Uterus (tissue), 4 donors: ENCODE data around the gene TAT. TPM values are rescaled to one million over a fixed set of nuclear protein-coding genes. Genes with fewer than 3 reads are reported as not detected.

ENCODE experiments used
- DNase-seq, 2 donors: peaks; one replicate each; pipeline ENCODE4 v3.0.0-alpha.2; 2019 to 2020
- H3K27ac ChIP-seq, 2 donors: fragments of 200-600 bp; sonication (generic); 1 replicate in 1 of 2; 2 replicates in 1 of 2; pipeline ENCODE4 v1.5.1; 2016 to 2018
- H3K27me3 ChIP-seq, 2 donors: fragments of 200-600 bp; sonication (generic); one replicate each; pipeline ENCODE4 v1.5.1; 2018 to 2019; ENCODE audit warnings: control low read depth in 1 of 2
- H3K36me3 ChIP-seq, 2 donors: fragments of 200-600 bp; sonication (generic); one replicate each; pipeline ENCODE4 v1.5.1; 2019; ENCODE audit warnings: control low read depth in 1 of 2
- H3K4me1 ChIP-seq, 2 donors: fragments of 200-600 bp; sonication (generic); one replicate each; pipeline ENCODE4 v1.5.1; 2018 to 2019; ENCODE audit warnings: control low read depth in 1 of 2
- H3K4me3 ChIP-seq, 2 donors: fragments of 200-600 bp; sonication (generic); 1 replicate in 1 of 2; 2 replicates in 1 of 2; pipeline ENCODE4 v1.5.1; 2018 to 2019; ENCODE audit warnings: mild to moderate bottlenecking in 1 of 2
- H3K9me3 ChIP-seq, 2 donors: fragments of 200-600 bp; sonication (generic); one replicate each; pipeline ENCODE4 v1.5.1; 2019; ENCODE audit warnings: control low read depth in 1 of 2
- CTCF ChIP-seq, 4 experiments: fragments of 200-600 bp in 2 of 4; fragments of 450-650 bp in 2 of 4; sonication (generic) in 2 of 4; IDR thresholded peaks; one replicate each; pipeline ENCODE4 v1.5.1; 2016 to 2019; ENCODE audit warnings: antibody characterized with exemption in 4 of 4, mild to moderate bottlenecking in 2 of 4, moderate library complexity in 1 of 4
- POLR2A ChIP-seq, 2 donors: fragments of 450-650 bp; IDR thresholded peaks; one replicate each; pipeline ENCODE4 v1.6.1; 2016; ENCODE audit warnings: antibody characterized with exemption in 2 of 2, mild to moderate bottlenecking in 1 of 2, moderate library complexity in 1 of 2
- intact Hi-C: fragments of 100-400 bp; cut with DNase I; formaldehyde crosslinking; loops from one replicate; pipeline ENCODE4 v1.15.1; 2023; ENCODE audit warnings: low total_unique reads
- total RNA-seq, 4 donors: library from RNA; depleted of rRNA in 3 of 4; stranded (reverse); fragments of >200 nt in 3 of 4; gene quantifications; one replicate each; pipeline versions ENCODE4 v1.1.0 to v1.2.4, GENCODE V29; 2014 to 2023
- donor health status: DM: yes; HTN: yes; CAD: no.

The TAT gene
- total RNA-seq, 4 donors from 2014 or later, result 0.07 to 0.24 TPM; not detected in 2

GRCh38 chr16:71528863-71529262 is 48.0 kb downstream of the TAT start:
- TF ChIP-seq CTCF (IDR thresholded peaks at IDR 0.05) (no peak), POLR2A (IDR thresholded peaks at IDR 0.05) (no peak)
- Histone ChIP-seq H3K4me3 (no peak overlapping the region), H3K36me3 (no peaks in the 10 kb centered on the region), H3K27me3 (no peaks in the 10 kb centered on the region), H3K4me1 (no peaks in the 10 kb centered on the region), H3K27ac (no peak overlapping the region), H3K9me3 (no peaks in the 10 kb centered on the region)
- DNase-seq, result no peak
- intact Hi-C loops, result no loop called here

GRCh38 chr16:71528257-71528656 is 48.6 kb downstream of the TAT start:
- no peak for TF ChIP-seq POLR2A (IDR thresholded peaks at IDR 0.05)
- no peak for TF ChIP-seq CTCF (IDR thresholded peaks at IDR 0.05)
- no peak overlapping the region for H3K4me3 ChIP-seq
- DNase-seq, result no peak
- intact Hi-C loops, result no loop called here
- no peak overlapping the region for H3K27ac ChIP-seq
- H3K36me3 ChIP-seq, result no peaks in the 10 kb centered on the region
- no peaks in the 10 kb centered on the region for H3K4me1 ChIP-seq
- H3K9me3 ChIP-seq, result no peaks in the 10 kb centered on the region
- no peaks in the 10 kb centered on the region for H3K27me3 ChIP-seq

- TF ChIP-seq CTCF (IDR thresholded peaks at IDR 0.05) (no peak), POLR2A (IDR thresholded peaks at IDR 0.05) (no peak)
- peak; percentile 24 to 31 for DNase-seq
- Histone ChIP-seq H3K27ac (peak within 1 kb of the TSS in 1 of 2 donors; percentile 33), H3K36me3 (no peaks in the 10 kb centered on the region), H3K9me3 (no peaks in the 10 kb centered on the region), H3K4me1 (no peaks in the 10 kb centered on the region), H3K27me3 (no peaks in the 10 kb centered on the region), H3K4me3 (no peak within 1 kb of the TSS)
- intact Hi-C loops, result no loop called here
Observed at GRCh38 chr16:71526111-71526631, 50.7 kb downstream of the TAT start, which contains the start of gene CHST4. Gene CHST4 (plus strand): TSS chr16:71526426. CDS start chr16:71536678, 10,252 bp downstream.

- intact Hi-C loops, result no loop called here
- Histone ChIP-seq H3K4me3 (no peak overlapping the region), H3K9me3 (no peaks in the 10 kb centered on the region), H3K36me3 (no peaks in the 10 kb centered on the region), H3K4me1 (no peaks in the 10 kb centered on the region), H3K27ac (no peak overlapping the region), H3K27me3 (no peaks in the 10 kb centered on the region)
- TF ChIP-seq POLR2A (IDR thresholded peaks at IDR 0.05), result no peak
- no peak for TF ChIP-seq CTCF (IDR thresholded peaks at IDR 0.05)
- no peak for DNase-seq
Observed at GRCh38 chr16:71524566-71525553, 52.0 kb downstream of the TAT start.

- H3K27ac ChIP-seq, result no peak overlapping the region
- no peaks in the 10 kb centered on the region for H3K9me3 ChIP-seq
- no peak for DNase-seq
- H3K4me1 ChIP-seq, result no peaks in the 10 kb centered on the region
- H3K4me3 ChIP-seq, result no peak overlapping the region
- H3K36me3 ChIP-seq, result no peaks in the 10 kb centered on the region
- H3K27me3 ChIP-seq, result no peaks in the 10 kb centered on the region
- TF ChIP-seq CTCF (IDR thresholded peaks at IDR 0.05) (no peak), POLR2A (IDR thresholded peaks at IDR 0.05) (no peak)
- intact Hi-C loops, result no loop called here
Observed at GRCh38 chr16:71520550-71520949, 56.3 kb downstream of the TAT start.
